SK-N-SH (cell line): ENCODE data around the gene GALE.

ENCODE experiments used
- EP300 ChIP-seq, 2 experiments: IDR thresholded peaks; 2 replicates each; pipeline versions ENCODE4 v1.4.0 to v1.6.1; 2012; ENCODE audit warnings: borderline replicate concordance in 1 of 2, low read depth in 1 of 2, low read length in 1 of 2
- EZH2phosphoT487 ChIP-seq: fragments of 200-600 bp; sonication (generic); IDR thresholded peaks from 2 replicates; pipeline ENCODE4 v1.6.1; 2017; ENCODE audit warnings: low read depth, mixed run types, mild to moderate bottlenecking, antibody characterized with exemption, moderate library complexity, borderline replicate concordance
- FOXJ3 ChIP-seq: sonication (generic); formaldehyde crosslinking; IDR thresholded peaks from 2 replicates; pipeline ENCODE4 v1.5.1; 2020; ENCODE audit warnings: mild to moderate bottlenecking, missing genetic modification reagents
- JUND ChIP-seq: IDR thresholded peaks from 2 replicates; pipeline ENCODE4 v1.4.0; 2012
- MXI1 ChIP-seq: IDR thresholded peaks from 2 replicates; pipeline ENCODE4 v1.6.1; 2012; ENCODE audit warnings: mild to moderate bottlenecking, low read depth, low read length, improper control_type of control experiment
- NFIC ChIP-seq: IDR thresholded peaks from 2 replicates; pipeline ENCODE4 v1.4.0; 2012; ENCODE audit warnings: borderline replicate concordance
- POLR2AphosphoS5 ChIP-seq: IDR thresholded peaks from 2 replicates; pipeline ENCODE4 v1.6.1; 2012; ENCODE audit warnings: low read depth, low read length
- RAD21 ChIP-seq: IDR thresholded peaks from 2 replicates; pipeline ENCODE4 v1.6.1; 2012; ENCODE audit warnings: mild to moderate bottlenecking, low read length
- SMC3 ChIP-seq: IDR thresholded peaks from 2 replicates; pipeline ENCODE4 v1.6.1; 2012; ENCODE audit warnings: low read depth, low read length, improper control_type of control experiment
- TAF1 ChIP-seq: IDR thresholded peaks from 2 replicates; pipeline ENCODE4 v1.6.1; 2012; ENCODE audit warnings: low read depth, mild to moderate bottlenecking, low read length, moderate library complexity, borderline replicate concordance
- TF ChIP-seq, protein P1 (sequence below): fragments of 200-600 bp; sonication (generic); IDR thresholded peaks from 2 replicates; pipeline ENCODE4 v1.6.1; 2017; ENCODE audit warnings: antibody characterized with exemption, mild to moderate bottlenecking, moderate library complexity
- TF ChIP-seq, protein P2 (sequence below): IDR thresholded peaks from 2 replicates; pipeline ENCODE4; 2012
- TF ChIP-seq, protein P3 (sequence below): IDR thresholded peaks from 2 replicates; pipeline ENCODE4 v1.4.0; 2012; ENCODE audit warnings: low read depth

DNA sequence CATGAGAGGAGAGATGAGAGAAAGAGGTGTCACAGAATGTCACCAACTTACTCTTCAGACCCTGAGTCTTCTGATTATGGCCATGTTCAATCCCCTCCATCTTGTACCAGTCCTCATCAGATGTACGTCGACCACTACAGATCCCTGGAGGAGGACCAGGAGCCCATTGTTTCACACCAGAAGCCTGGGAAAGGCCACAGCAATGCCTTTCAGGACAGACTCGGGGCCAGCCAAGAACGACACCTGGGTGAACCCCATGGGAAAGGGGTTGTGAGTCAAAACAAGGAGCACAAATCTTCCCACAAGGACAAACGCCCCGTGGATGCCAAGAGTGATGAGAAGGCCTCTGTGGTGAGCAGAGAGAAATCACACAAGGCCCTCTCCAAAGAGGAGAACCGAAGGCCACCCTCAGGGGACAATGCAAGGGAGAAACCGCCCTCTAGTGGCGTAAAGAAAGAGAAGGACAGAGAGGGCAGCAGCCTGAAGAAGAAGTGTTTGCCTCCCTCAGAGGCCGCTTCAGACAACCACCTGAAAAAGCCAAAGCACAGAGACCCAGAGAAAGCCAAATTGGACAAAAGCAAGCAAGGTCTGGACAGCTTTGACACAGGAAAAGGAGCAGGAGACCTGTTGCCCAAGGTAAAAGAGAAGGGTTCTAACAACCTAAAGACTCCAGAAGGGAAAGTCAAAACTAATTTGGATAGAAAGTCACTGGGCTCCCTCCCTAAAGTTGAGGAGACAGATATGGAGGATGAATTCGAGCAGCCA lies 49.3 kb downstream of the GALE start:
- TF ChIP-seq TAF1 (no peak), POLR2AphosphoS5 (no peak), EP300 (IDR thresholded peaks at IDR 0.05; ENCODE audit: borderline replicate concordance in 1 of 2, low read depth in 1 of 2, low read length in 1 of 2) (no peak), EZH2phosphoT487 (no peak), SMC3 (peak; percentile 38), MXI1 (no peak), FOXJ3 (CRISPR knock-in tag) (no peak), RAD21 (peak; percentile 65), NFIC (no peak), JUND (no peak)
- TF ChIP-seq, protein P1, sequence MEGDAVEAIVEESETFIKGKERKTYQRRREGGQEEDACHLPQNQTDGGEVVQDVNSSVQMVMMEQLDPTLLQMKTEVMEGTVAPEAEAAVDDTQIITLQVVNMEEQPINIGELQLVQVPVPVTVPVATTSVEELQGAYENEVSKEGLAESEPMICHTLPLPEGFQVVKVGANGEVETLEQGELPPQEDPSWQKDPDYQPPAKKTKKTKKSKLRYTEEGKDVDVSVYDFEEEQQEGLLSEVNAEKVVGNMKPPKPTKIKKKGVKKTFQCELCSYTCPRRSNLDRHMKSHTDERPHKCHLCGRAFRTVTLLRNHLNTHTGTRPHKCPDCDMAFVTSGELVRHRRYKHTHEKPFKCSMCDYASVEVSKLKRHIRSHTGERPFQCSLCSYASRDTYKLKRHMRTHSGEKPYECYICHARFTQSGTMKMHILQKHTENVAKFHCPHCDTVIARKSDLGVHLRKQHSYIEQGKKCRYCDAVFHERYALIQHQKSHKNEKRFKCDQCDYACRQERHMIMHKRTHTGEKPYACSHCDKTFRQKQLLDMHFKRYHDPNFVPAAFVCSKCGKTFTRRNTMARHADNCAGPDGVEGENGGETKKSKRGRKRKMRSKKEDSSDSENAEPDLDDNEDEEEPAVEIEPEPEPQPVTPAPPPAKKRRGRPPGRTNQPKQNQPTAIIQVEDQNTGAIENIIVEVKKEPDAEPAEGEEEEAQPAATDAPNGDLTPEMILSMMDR, result peak; percentile 74
- TF ChIP-seq, protein P2, sequence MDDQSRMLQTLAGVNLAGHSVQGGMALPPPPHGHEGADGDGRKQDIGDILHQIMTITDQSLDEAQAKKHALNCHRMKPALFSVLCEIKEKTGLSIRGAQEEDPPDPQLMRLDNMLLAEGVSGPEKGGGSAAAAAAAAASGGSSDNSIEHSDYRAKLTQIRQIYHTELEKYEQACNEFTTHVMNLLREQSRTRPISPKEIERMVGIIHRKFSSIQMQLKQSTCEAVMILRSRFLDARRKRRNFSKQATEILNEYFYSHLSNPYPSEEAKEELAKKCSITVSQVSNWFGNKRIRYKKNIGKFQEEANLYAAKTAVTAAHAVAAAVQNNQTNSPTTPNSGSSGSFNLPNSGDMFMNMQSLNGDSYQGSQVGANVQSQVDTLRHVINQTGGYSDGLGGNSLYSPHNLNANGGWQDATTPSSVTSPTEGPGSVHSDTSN, result no peak
- TF ChIP-seq, protein P3, sequence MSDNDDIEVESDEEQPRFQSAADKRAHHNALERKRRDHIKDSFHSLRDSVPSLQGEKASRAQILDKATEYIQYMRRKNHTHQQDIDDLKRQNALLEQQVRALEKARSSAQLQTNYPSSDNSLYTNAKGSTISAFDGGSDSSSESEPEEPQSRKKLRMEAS, result no peak
